Lower lobe of right lung (tissue), 2 donors: ENCODE measurements around the gene GABRR1. TPM values are rescaled to one million over a fixed set of nuclear protein-coding genes. Genes with fewer than 3 reads are reported as not detected.
"Not testable (repeated sequence)": the region's sequence is repeated elsewhere in the genome, so short reads cannot be mapped to it uniquely, and the experiment has no call there.

Source experiments
- ATAC-seq, 2 donors: fragments of 200-7000 bp; cut with Tn5 transposase; one replicate each; pipeline ENCODE4 v1.9.1; 2020 to 2022; ENCODE audit warnings: mild to moderate bottlenecking in 2 of 2, moderate library complexity in 2 of 2
- DNase-seq: peaks from one replicate; pipeline ENCODE4 v3.0.0-alpha.2; 2020
- H3K27ac ChIP-seq: fragments of 200-600 bp; one replicate; pipeline ENCODE4 v1.8.0; 2022
- H3K27me3 ChIP-seq: fragments of 200-600 bp; one replicate; pipeline ENCODE4 v1.8.0; 2022; ENCODE audit warnings: low read depth
- H3K36me3 ChIP-seq: fragments of 200-600 bp; one replicate; pipeline ENCODE4 v1.8.0; 2022; ENCODE audit warnings: mild to moderate bottlenecking
- H3K4me1 ChIP-seq: fragments of 200-600 bp; one replicate; pipeline ENCODE4 v1.8.0; 2022
- H3K4me3 ChIP-seq: fragments of 200-600 bp; one replicate; pipeline ENCODE4 v1.8.0; 2022; ENCODE audit warnings: mild to moderate bottlenecking
- H3K9me3 ChIP-seq: fragments of 200-600 bp; one replicate; pipeline ENCODE4 v1.8.0; 2022
- intact Hi-C: fragments of 100-400 bp; cut with DNase I; formaldehyde crosslinking; loops from one replicate; pipeline ENCODE4 v1.11.0; 2022
- total RNA-seq: library from RNA; stranded (reverse); fragmentation: NEBNext Ultra II Directional; extraction: Animal tissue kit (Norgen Biotek cat#: 25700); gene quantifications from one replicate; pipeline ENCODE4 v1.2.1, GENCODE V29; 2021
- TF ChIP-seq, protein P1 (sequence below): fragments of 200-600 bp; IDR thresholded peaks from one replicate; pipeline ENCODE4 v1.8.0; 2022; ENCODE audit warnings: antibody characterized with exemption, mild to moderate bottlenecking
- donor health status: DM: no; HTN: yes; CAD: no; lungs with severe emphysema.

GABRR1 gene
- total RNA-seq, 1 donor from 2014 or later, result not detected

- intact Hi-C loops, result no loop called here
- no peaks in the 10 kb centered on the region for H3K27me3 ChIP-seq
- no peak for ATAC-seq
- no peak overlapping the region for H3K27ac ChIP-seq
- no peaks in the 10 kb centered on the region for H3K4me1 ChIP-seq
- no peak for DNase-seq
- H3K9me3 ChIP-seq, result peaks cover 5% of the 10 kb centered on the region
- TF ChIP-seq, protein P1, sequence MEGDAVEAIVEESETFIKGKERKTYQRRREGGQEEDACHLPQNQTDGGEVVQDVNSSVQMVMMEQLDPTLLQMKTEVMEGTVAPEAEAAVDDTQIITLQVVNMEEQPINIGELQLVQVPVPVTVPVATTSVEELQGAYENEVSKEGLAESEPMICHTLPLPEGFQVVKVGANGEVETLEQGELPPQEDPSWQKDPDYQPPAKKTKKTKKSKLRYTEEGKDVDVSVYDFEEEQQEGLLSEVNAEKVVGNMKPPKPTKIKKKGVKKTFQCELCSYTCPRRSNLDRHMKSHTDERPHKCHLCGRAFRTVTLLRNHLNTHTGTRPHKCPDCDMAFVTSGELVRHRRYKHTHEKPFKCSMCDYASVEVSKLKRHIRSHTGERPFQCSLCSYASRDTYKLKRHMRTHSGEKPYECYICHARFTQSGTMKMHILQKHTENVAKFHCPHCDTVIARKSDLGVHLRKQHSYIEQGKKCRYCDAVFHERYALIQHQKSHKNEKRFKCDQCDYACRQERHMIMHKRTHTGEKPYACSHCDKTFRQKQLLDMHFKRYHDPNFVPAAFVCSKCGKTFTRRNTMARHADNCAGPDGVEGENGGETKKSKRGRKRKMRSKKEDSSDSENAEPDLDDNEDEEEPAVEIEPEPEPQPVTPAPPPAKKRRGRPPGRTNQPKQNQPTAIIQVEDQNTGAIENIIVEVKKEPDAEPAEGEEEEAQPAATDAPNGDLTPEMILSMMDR, result no peak
- H3K4me3 ChIP-seq, result no peak overlapping the region
- H3K36me3 ChIP-seq, result no peaks in the 10 kb centered on the region
Observed at GRCh38 chr6:89132057-89132456, 85.1 kb downstream of the GABRR1 start.

- intact Hi-C loops, result no loop called here
- DNase-seq (no peak), ATAC-seq (no peak)
- Histone ChIP-seq H3K27me3 (no peaks in the 10 kb centered on the region), H3K4me1 (no peaks in the 10 kb centered on the region), H3K27ac (no peak overlapping the region), H3K9me3 (peaks cover 5% of the 10 kb centered on the region), H3K36me3 (no peaks in the 10 kb centered on the region), H3K4me3 (no peak overlapping the region)
- TF ChIP-seq, protein P1, result no peak
Observed at GRCh38 chr6:89131599-89131998, 85.6 kb downstream of the GABRR1 start.

DNA sequence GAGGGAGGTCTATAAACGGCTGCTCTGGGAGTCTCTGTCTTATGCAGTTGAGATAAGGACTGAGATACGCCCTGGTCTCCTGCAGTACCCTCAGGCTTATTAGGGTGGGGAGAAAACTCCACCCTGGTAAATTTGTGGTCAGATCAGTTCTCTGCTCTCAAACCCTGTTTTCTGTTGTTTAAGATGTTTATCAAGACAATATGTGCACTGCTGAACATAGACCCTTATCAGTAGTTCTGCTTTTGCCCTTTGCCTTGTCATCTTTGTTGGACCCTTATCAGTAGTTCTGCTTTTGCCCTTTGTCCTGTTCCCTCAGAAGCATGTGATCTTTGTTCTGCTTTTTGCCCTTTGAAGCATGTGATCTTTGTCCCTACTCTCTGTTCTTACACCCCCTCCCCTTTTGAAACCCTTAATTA, 88.9 kb downstream of the GABRR1 start:
- ATAC-seq, H3K4me1 ChIP-seq, DNase-seq, H3K36me3 ChIP-seq, H3K9me3 ChIP-seq, H3K4me3 ChIP-seq, H3K27me3 ChIP-seq, H3K27ac ChIP-seq, intact Hi-C loops: not testable (repeated sequence)

Other genes starting within 250 kb of the GABRR1 start
- gene PNRC1, start 136.6 kb downstream of the GABRR1 start, total RNA-seq, result 198 TPM
- gene SRSF12, start 99.3 kb downstream of the GABRR1 start, total RNA-seq, result not detected
- 8.1 TPM for gene PM20D2, start 71.3 kb downstream of the GABRR1 start, total RNA-seq
- 1.2 TPM for gene GABRR2, start 97.9 kb upstream of the GABRR1 start, total RNA-seq
- gene UBE2J1, start 135.4 kb upstream of the GABRR1 start, total RNA-seq, result 46.9 TPM
- gene RRAGD, start 194.9 kb upstream of the GABRR1 start, total RNA-seq, result 62.9 TPM
- 17.7 TPM for gene ANKRD6, start 215.8 kb upstream of the GABRR1 start, total RNA-seq